ENCODE measurements around the gene SYS1. TPM values are rescaled to one million over a fixed set of nuclear protein-coding genes. Genes with fewer than 3 reads are reported as not detected.

Gene SYS1
- polyA plus RNA-seq, 1 donor from 2014 or later = 16.1 TPM

DNA sequence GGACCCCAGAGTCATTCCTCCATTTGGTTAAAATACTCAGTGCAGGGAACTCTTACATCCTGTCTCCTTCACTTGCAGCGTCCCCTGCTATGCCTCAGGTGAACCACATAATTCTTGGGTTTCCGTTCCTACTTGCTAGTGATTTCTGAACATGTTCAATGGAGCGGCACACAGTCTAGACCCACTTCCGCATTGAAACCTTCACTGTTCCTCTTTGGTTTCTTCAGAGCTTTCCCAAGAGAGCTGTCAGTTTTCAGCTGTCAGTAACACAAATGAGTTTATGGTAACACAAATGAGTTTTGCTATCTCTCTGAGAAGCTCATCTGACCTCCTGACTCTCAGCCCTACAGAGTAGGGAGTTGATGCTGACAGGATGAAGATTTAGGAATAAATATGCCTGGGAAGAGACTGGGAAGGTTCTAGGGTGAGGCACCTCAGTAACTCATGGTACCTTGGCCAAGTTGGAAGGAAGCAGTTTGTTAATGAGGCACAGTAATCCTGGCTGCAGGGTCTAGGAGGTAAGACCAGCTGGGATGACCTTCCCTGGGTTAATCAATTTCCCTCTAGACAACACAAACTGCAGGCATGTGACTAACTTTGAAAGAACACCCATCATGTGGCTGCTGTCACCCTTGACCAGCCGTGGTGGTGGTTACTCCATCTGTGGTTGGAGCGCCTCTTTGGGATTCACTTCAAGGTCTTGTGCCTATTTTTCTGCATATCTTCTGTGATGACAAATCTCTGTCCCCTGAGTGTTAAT is 5.4 kb downstream of the SYS1 start:
- no peak overlapping the region for H2AFZ ChIP-seq (ENCODE audit: low read depth, low read length)
- H3K9me2 ChIP-seq (ENCODE audit: insufficient read depth, low read length) = no peaks in the 10 kb centered on the region
- H3K79me2 ChIP-seq (replicated peaks; ENCODE audit: insufficient read depth, low read length) = peaks cover 27% of the 10 kb centered on the region
- TF ChIP-seq TAF1 (IDR thresholded peaks at IDR 0.05; ENCODE audit: low read depth) = no peak
- no peak for TF ChIP-seq EP300 (conservative IDR thresholded peaks at IDR 0.05; ENCODE audit: poor library complexity, severe bottlenecking)
- no peak for TF ChIP-seq RAD21 (conservative IDR thresholded peaks at IDR 0.05)
- TF ChIP-seq EZH2 (IDR thresholded peaks at IDR 0.05; ENCODE audit: borderline replicate concordance, insufficient read depth, low read length, poor library complexity, severe bottlenecking) = no peak
- TF ChIP-seq, protein P1, sequence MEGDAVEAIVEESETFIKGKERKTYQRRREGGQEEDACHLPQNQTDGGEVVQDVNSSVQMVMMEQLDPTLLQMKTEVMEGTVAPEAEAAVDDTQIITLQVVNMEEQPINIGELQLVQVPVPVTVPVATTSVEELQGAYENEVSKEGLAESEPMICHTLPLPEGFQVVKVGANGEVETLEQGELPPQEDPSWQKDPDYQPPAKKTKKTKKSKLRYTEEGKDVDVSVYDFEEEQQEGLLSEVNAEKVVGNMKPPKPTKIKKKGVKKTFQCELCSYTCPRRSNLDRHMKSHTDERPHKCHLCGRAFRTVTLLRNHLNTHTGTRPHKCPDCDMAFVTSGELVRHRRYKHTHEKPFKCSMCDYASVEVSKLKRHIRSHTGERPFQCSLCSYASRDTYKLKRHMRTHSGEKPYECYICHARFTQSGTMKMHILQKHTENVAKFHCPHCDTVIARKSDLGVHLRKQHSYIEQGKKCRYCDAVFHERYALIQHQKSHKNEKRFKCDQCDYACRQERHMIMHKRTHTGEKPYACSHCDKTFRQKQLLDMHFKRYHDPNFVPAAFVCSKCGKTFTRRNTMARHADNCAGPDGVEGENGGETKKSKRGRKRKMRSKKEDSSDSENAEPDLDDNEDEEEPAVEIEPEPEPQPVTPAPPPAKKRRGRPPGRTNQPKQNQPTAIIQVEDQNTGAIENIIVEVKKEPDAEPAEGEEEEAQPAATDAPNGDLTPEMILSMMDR (IDR thresholded peaks at IDR 0.05; ENCODE audit: poor library complexity, severe bottlenecking) = no peak
- TF ChIP-seq REST (IDR thresholded peaks at IDR 0.05; ENCODE audit: borderline replicate concordance) = no peak
- TF ChIP-seq POLR2AphosphoS5 (IDR thresholded peaks at IDR 0.05) = no peak
- no peak for TF ChIP-seq SMC3 (conservative IDR thresholded peaks at IDR 0.05; ENCODE audit: poor library complexity)
- no peak for TF ChIP-seq MXI1 (conservative IDR thresholded peaks at IDR 0.05; ENCODE audit: poor library complexity, severe bottlenecking)
- H3K27me3 ChIP-seq (ENCODE audit: insufficient read depth, low read depth, low read length) = no peaks in the 10 kb centered on the region
- no peak overlapping the region for H3K4me2 ChIP-seq (ENCODE audit: low read length)
- H3K9ac ChIP-seq (ENCODE audit: low read length) = no peak overlapping the region
- no peak overlapping the region for H3K4me3 ChIP-seq (ENCODE audit: low read length)
- H3K27ac ChIP-seq (ENCODE audit: low read length) = no peak overlapping the region
- no peaks in the 10 kb centered on the region for H3K9me3 ChIP-seq (ENCODE audit: low read length)
- H4K20me1 ChIP-seq (ENCODE audit: insufficient read depth) = no peaks in the 10 kb centered on the region
- no peaks in the 10 kb centered on the region for H3F3A ChIP-seq (ENCODE audit: insufficient read depth, low read length, poor library complexity, severe bottlenecking)
- no peaks in the 10 kb centered on the region for H3K36me3 ChIP-seq (ENCODE audit: insufficient read depth, low read length)

DNA sequence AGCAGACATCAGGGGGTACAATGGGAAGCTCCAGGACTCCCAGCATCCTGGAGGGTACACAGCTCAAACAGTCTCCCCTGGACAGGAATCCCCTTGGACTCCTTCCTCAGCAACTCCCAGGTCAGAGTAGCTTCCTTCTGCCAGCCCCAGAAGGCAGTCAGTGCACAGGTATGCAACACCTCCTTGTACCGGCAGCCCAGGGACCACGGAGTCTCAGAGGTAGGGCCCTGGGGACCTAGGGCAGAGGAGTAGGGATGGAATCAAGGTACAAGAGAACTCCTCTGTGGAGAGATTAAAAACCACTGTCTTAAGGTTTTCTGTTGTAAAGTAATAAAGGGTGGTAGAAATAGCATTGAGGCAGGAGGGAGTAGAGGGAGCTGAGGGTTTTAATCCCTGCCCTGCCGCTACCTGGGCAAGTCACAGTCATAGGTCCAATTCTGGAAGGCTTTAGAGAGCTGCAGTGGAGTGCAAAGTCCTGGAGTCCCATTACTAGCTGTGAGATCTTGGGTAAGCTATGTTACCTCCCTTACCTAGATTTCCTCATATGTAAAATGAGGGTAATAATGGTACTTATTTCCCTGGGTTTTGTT is 7.7 kb downstream of the SYS1 start:
- TF ChIP-seq SMC3 (conservative IDR thresholded peaks at IDR 0.05; ENCODE audit: poor library complexity) (no peak), EP300 (conservative IDR thresholded peaks at IDR 0.05; ENCODE audit: poor library complexity, severe bottlenecking) (no peak), EZH2 (IDR thresholded peaks at IDR 0.05; ENCODE audit: borderline replicate concordance, insufficient read depth, low read length, poor library complexity, severe bottlenecking) (no peak), TAF1 (IDR thresholded peaks at IDR 0.05; ENCODE audit: low read depth) (no peak), RAD21 (conservative IDR thresholded peaks at IDR 0.05) (no peak), POLR2AphosphoS5 (IDR thresholded peaks at IDR 0.05) (no peak), MXI1 (conservative IDR thresholded peaks at IDR 0.05; ENCODE audit: poor library complexity, severe bottlenecking) (no peak), REST (IDR thresholded peaks at IDR 0.05; ENCODE audit: borderline replicate concordance) (no peak)
- TF ChIP-seq, protein P1 (IDR thresholded peaks at IDR 0.05; ENCODE audit: poor library complexity, severe bottlenecking) = no peak
- no peaks in the 10 kb centered on the region for H4K20me1 ChIP-seq (ENCODE audit: insufficient read depth)
- no peak overlapping the region for H3K9ac ChIP-seq (ENCODE audit: low read length)
- no peaks in the 10 kb centered on the region for H3K9me3 ChIP-seq (ENCODE audit: low read length)
- H3K79me2 ChIP-seq (replicated peaks; ENCODE audit: insufficient read depth, low read length) = peaks cover 7% of the 10 kb centered on the region
- H2AFZ ChIP-seq (ENCODE audit: low read depth, low read length) = no peak overlapping the region
- H3K27ac ChIP-seq (ENCODE audit: low read length) = no peak overlapping the region
- no peak overlapping the region for H3K4me3 ChIP-seq (ENCODE audit: low read length)
- no peaks in the 10 kb centered on the region for H3K9me2 ChIP-seq (ENCODE audit: insufficient read depth, low read length)
- H3K36me3 ChIP-seq (ENCODE audit: insufficient read depth, low read length) = no peaks in the 10 kb centered on the region
- H3F3A ChIP-seq (ENCODE audit: insufficient read depth, low read length, poor library complexity, severe bottlenecking) = no peaks in the 10 kb centered on the region
- H3K27me3 ChIP-seq (ENCODE audit: insufficient read depth, low read depth, low read length) = no peaks in the 10 kb centered on the region
- H3K4me2 ChIP-seq (ENCODE audit: low read length) = no peak overlapping the region

All from neural cell (in vitro differentiated cells).